CD4-positive, CD25-positive, alpha-beta regulatory T cell (primary cell): ENCODE results near the gene THEM5. TPM values are rescaled to one million over a fixed set of nuclear protein-coding genes. Genes with fewer than 3 reads are reported as not detected.

Experiments used
- ATAC-seq, 2 donors: fragments of 150-1000 bp; cut with Tn5 transposase; one replicate each; pipeline ENCODE4 v1.10.0; 2021; ENCODE audit warnings: low read depth in 2 of 2, moderate number of reproducible peaks in 2 of 2, moderate library complexity in 1 of 2
- DNase-seq, 3 donors: peaks; one replicate each; pipeline versions ENCODE4 v3.0.0 to v3.0.0-alpha.2; 2012 to 2022; ENCODE audit warnings: mixed read lengths in 1 of 3
- H3K27ac ChIP-seq: one replicate; pipeline ENCODE4 v1.7.0; 2013; ENCODE audit warnings: mild to moderate bottlenecking, low read length; ENCODE audit not compliant: insufficient read depth, poor library complexity, severe bottlenecking
- H3K27me3 ChIP-seq: one replicate; pipeline ENCODE4 v1.7.0; 2013; ENCODE audit warnings: low read length; ENCODE audit not compliant: control insufficient read depth, insufficient read depth
- H3K36me3 ChIP-seq: one replicate; pipeline ENCODE4 v1.7.0; 2013; ENCODE audit warnings: mild to moderate bottlenecking, low read length, moderate library complexity; ENCODE audit not compliant: control insufficient read depth, insufficient read depth
- H3K4me1 ChIP-seq: 2 replicates; pipeline ENCODE4 v1.7.0; 2013; ENCODE audit warnings: mild to moderate bottlenecking, low read length; ENCODE audit not compliant: insufficient read depth, control insufficient read depth, poor library complexity, severe bottlenecking
- H3K4me3 ChIP-seq: one replicate; pipeline ENCODE4 v1.7.0; 2013; ENCODE audit warnings: low read depth, mild to moderate bottlenecking, low read length, moderate library complexity
- H3K9me3 ChIP-seq, 2 experiments: 1 replicate in 1 of 2; 2 replicates in 1 of 2; pipeline ENCODE4 v1.7.0; 2013; ENCODE audit warnings: low read length in 2 of 2, mild to moderate bottlenecking in 1 of 2, moderate library complexity in 1 of 2; ENCODE audit not compliant: control insufficient read depth in 2 of 2
- H3K27ac Mint-ChIP-seq, 3 donors: one replicate each; pipeline ENCODE4 v1.8.0; 2020 to 2022; ENCODE audit warnings: mild to moderate bottlenecking in 3 of 3, mixed read lengths in 3 of 3, moderate library complexity in 2 of 3
- H3K27me3 Mint-ChIP-seq: one replicate; pipeline ENCODE4 v1.8.0; 2022; ENCODE audit warnings: mild to moderate bottlenecking, mixed read lengths
- H3K36me3 Mint-ChIP-seq: one replicate; pipeline ENCODE4 v1.8.0; 2020; ENCODE audit warnings: mixed read lengths
- H3K4me1 Mint-ChIP-seq, 4 donors: one replicate each; pipeline ENCODE4 v1.8.0; 2020 to 2022; ENCODE audit warnings: mixed read lengths in 4 of 4, mild to moderate bottlenecking in 1 of 4
- H3K4me3 Mint-ChIP-seq, 4 donors: one replicate each; pipeline ENCODE4 v1.8.0; 2020 to 2022; ENCODE audit warnings: mild to moderate bottlenecking in 4 of 4, mixed read lengths in 4 of 4, moderate library complexity in 3 of 4
- H3K9me3 Mint-ChIP-seq, 7 donors: one replicate each; pipeline ENCODE4 v1.8.0; 2020 to 2022; ENCODE audit warnings: mixed read lengths in 7 of 7, mild to moderate bottlenecking in 3 of 7, moderate library complexity in 2 of 7
- polyA plus RNA-seq, 4 donors: library from polyadenylated mRNA; unstranded; fragments of 300-500 nt; fragmentation: Illumina TruSeq; gene quantifications; one replicate each; pipeline ENCODE4 v1.2.3, GENCODE V29; 2021
- total RNA-seq: library from RNA; stranded (reverse); gene quantifications from one replicate; pipeline ENCODE4 v1.2.3, GENCODE V29; 2022

The THEM5 gene
- total and polyA plus RNA-seq, 5 donors from 2014 or later = 0.25 TPM; not detected in 4

- H3K27ac Mint-ChIP-seq = no peak overlapping the region
- no peak overlapping the region for H3K4me3 Mint-ChIP-seq
- no peaks in the 10 kb centered on the region for H3K27me3 Mint-ChIP-seq
- H3K4me3 ChIP-seq = no peak overlapping the region
- peaks cover 0 to 12% (median 4%) of the 10 kb centered on the region in 4 donors for H3K4me1 Mint-ChIP-seq
- DNase-seq = no peak
- no peaks in the 10 kb centered on the region for H3K9me3 ChIP-seq
- no peaks in the 10 kb centered on the region for H3K27me3 ChIP-seq
- H3K9me3 Mint-ChIP-seq = no peaks in the 10 kb centered on the region
- H3K4me1 ChIP-seq = no peaks in the 10 kb centered on the region
- no peak for ATAC-seq
- H3K27ac ChIP-seq = no peak overlapping the region
- H3K36me3 ChIP-seq = no peaks in the 10 kb centered on the region
- peaks cover 11% of the 10 kb centered on the region for H3K36me3 Mint-ChIP-seq
These were observed 51.1 kb downstream of the THEM5 start for GRCh38 chr1:151802372-151802771.

GRCh38 chr1:151801846-151802245 lies 51.7 kb downstream of the THEM5 start:
- H3K4me3 ChIP-seq = no peak overlapping the region
- H3K9me3 ChIP-seq = no peaks in the 10 kb centered on the region
- no peaks in the 10 kb centered on the region for H3K4me1 ChIP-seq
- DNase-seq (no peak), ATAC-seq (no peak)
- Mint-ChIP-seq H3K27me3 (no peaks in the 10 kb centered on the region), H3K36me3 (peaks cover 11% of the 10 kb centered on the region), H3K4me1 (peaks cover 0 to 12% (median 4%) of the 10 kb centered on the region in 4 donors), H3K27ac (no peak overlapping the region), H3K9me3 (no peaks in the 10 kb centered on the region), H3K4me3 (no peak overlapping the region)
- no peaks in the 10 kb centered on the region for H3K27me3 ChIP-seq
- no peak overlapping the region for H3K27ac ChIP-seq
- no peaks in the 10 kb centered on the region for H3K36me3 ChIP-seq

- no peaks in the 10 kb centered on the region for H3K4me1 ChIP-seq
- no peaks in the 10 kb centered on the region for H3K36me3 ChIP-seq
- H3K9me3 ChIP-seq = no peaks in the 10 kb centered on the region
- DNase-seq (no peak), ATAC-seq (no peak)
- Mint-ChIP-seq H3K9me3 (no peaks in the 10 kb centered on the region), H3K27me3 (no peaks in the 10 kb centered on the region), H3K4me3 (no peak overlapping the region), H3K36me3 (peaks cover 11% of the 10 kb centered on the region), H3K4me1 (peaks cover 0 to 12% (median 4%) of the 10 kb centered on the region in 4 donors), H3K27ac (no peak overlapping the region)
- H3K27ac ChIP-seq = no peak overlapping the region
- no peak overlapping the region for H3K4me3 ChIP-seq
- H3K27me3 ChIP-seq = no peaks in the 10 kb centered on the region
These were observed 52.1 kb downstream of the THEM5 start for GRCh38 chr1:151801310-151801820.

GRCh38 chr1:151800830-151801229 lies 52.7 kb downstream of the THEM5 start:
- Histone ChIP-seq H3K36me3 (no peaks in the 10 kb centered on the region), H3K27ac (no peak overlapping the region), H3K27me3 (no peaks in the 10 kb centered on the region), H3K4me3 (no peak overlapping the region), H3K9me3 (no peaks in the 10 kb centered on the region), H3K4me1 (no peaks in the 10 kb centered on the region)
- H3K27me3 Mint-ChIP-seq = no peaks in the 10 kb centered on the region
- DNase-seq (no peak), ATAC-seq (no peak)
- H3K4me3 Mint-ChIP-seq = no peak overlapping the region
- H3K9me3 Mint-ChIP-seq = no peaks in the 10 kb centered on the region
- H3K36me3 Mint-ChIP-seq = peaks cover 11% of the 10 kb centered on the region
- peaks cover 0 to 12% (median 4%) of the 10 kb centered on the region in 4 donors for H3K4me1 Mint-ChIP-seq
- H3K27ac Mint-ChIP-seq = peak overlapping the region in 1 of 3 donors; percentile 57

GRCh38 chr1:151799179-151800022 lies 54.1 kb downstream of the THEM5 start:
- Histone ChIP-seq H3K4me3 (no peak overlapping the region), H3K9me3 (no peaks in the 10 kb centered on the region), H3K27me3 (no peaks in the 10 kb centered on the region), H3K27ac (no peak overlapping the region), H3K36me3 (no peaks in the 10 kb centered on the region), H3K4me1 (no peaks in the 10 kb centered on the region)
- ATAC-seq = no peak
- no peaks in the 10 kb centered on the region for H3K27me3 Mint-ChIP-seq
- peaks cover 12% of the 10 kb centered on the region for H3K36me3 Mint-ChIP-seq
- no peak for DNase-seq
- peaks cover 0 to 12% (median 4%) of the 10 kb centered on the region in 4 donors for H3K4me1 Mint-ChIP-seq
- peak overlapping the region in 1 of 3 donors; percentile 19 for H3K27ac Mint-ChIP-seq
- no peaks in the 10 kb centered on the region for H3K9me3 Mint-ChIP-seq
- H3K4me3 Mint-ChIP-seq = peak overlapping the region in 1 of 4 donors; percentile 7

- H3K36me3 ChIP-seq = peaks cover 3% of the 10 kb centered on the region
- H3K9me3 ChIP-seq = no peaks in the 10 kb centered on the region
- H3K27ac ChIP-seq = no peak overlapping the region
- H3K4me1 Mint-ChIP-seq = peaks cover 0 to 12% (median 5%) of the 10 kb centered on the region in 4 donors
- no peaks in the 10 kb centered on the region for H3K4me1 ChIP-seq
- ATAC-seq = no peak
- H3K4me3 ChIP-seq = no peak overlapping the region
- no peaks in the 10 kb centered on the region for H3K27me3 Mint-ChIP-seq
- peaks cover 15% of the 10 kb centered on the region for H3K36me3 Mint-ChIP-seq
- H3K27ac Mint-ChIP-seq = no peak overlapping the region
- H3K9me3 Mint-ChIP-seq = no peaks in the 10 kb centered on the region
- H3K27me3 ChIP-seq = no peaks in the 10 kb centered on the region
- no peak for DNase-seq
- H3K4me3 Mint-ChIP-seq = no peak overlapping the region
These were observed 54.9 kb downstream of the THEM5 start for GRCh38 chr1:151798571-151798970.
